ENCODE data around the gene KCNJ6.
A peak's percentile ranks its signal among the peaks of the same experiment; 100 is the strongest.

KCNJ6 gene

DNA sequence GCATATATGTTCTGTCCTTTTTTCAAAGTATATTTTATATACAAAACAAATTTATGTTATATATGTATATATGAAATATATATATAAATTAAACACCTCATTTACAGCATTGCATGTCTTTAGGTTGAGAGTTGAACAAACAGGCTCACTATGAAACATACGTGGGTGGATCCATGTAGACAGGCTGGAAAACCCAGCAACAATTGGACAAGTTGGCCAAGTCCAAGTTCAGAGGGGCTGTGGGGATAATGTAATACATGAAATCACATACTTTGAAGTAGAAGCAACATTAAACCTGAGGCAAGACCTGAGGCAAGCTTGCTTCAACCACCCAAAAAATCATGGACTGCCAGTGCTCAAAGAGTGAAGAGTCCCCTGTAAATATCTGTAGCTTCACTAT lies 39.7 kb downstream of the KCNJ6 start:
- TF ChIP-seq, protein P1, sequence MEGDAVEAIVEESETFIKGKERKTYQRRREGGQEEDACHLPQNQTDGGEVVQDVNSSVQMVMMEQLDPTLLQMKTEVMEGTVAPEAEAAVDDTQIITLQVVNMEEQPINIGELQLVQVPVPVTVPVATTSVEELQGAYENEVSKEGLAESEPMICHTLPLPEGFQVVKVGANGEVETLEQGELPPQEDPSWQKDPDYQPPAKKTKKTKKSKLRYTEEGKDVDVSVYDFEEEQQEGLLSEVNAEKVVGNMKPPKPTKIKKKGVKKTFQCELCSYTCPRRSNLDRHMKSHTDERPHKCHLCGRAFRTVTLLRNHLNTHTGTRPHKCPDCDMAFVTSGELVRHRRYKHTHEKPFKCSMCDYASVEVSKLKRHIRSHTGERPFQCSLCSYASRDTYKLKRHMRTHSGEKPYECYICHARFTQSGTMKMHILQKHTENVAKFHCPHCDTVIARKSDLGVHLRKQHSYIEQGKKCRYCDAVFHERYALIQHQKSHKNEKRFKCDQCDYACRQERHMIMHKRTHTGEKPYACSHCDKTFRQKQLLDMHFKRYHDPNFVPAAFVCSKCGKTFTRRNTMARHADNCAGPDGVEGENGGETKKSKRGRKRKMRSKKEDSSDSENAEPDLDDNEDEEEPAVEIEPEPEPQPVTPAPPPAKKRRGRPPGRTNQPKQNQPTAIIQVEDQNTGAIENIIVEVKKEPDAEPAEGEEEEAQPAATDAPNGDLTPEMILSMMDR (IDR thresholded peaks at IDR 0.05; ENCODE audit: low read depth, low read length), result no peak
- no peak overlapping the region for H3K27ac ChIP-seq
- no peaks in the 10 kb centered on the region for H3K36me3 ChIP-seq
- no peak overlapping the region for H3K4me3 ChIP-seq (ENCODE audit: low read depth, low read length)
- no peaks in the 10 kb centered on the region for H3K9me3 ChIP-seq (ENCODE audit: severe bottlenecking)
- DNase-seq, result no peak
- H3K27me3 ChIP-seq (ENCODE audit: insufficient read depth, low read depth, severe bottlenecking), result no peaks in the 10 kb centered on the region

DNA sequence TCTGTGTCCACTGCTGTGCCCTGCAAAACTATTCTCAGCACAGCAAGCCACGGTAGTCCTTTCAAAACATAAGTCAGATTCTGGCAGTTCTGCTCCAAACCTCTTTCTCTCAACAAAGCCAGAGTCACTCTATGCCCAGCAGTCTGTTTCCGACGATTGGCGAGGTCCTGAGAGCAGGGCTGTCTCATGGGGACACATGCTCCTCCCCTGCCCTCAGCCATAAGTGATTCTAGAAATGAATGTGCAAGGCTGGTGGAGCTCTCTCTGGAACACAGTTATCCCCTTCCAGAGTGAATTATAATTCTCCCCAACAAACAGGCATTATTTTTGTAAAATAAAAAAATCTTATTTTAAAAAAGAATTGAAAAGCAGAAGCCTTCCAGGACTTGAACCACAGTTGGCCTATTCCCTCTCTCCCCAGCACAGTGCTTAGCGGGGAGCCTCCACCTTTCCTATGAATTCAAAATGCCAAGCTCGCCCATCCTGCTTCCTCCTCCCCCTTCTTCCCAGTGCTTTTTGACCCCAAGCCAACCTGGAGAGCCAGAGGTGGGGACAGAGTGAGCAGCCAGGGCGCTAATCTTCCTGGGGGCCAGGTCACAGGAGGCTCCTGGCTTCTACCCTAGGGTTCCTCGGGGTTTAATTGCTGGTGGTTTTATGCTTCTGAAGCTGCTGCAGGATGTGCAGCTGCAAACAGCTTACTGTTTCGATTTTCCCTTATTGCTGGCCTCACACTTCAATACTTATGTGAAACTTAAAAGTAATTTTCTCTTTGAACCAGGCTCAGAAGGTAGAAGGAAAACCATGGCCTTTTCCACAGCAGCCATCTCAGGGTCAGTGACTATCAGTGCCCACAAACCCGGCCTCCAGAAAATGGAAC lies 41.1 kb downstream of the KCNJ6 start:
- TF ChIP-seq, protein P1 (IDR thresholded peaks at IDR 0.05; ENCODE audit: low read depth, low read length), result no peak
- DNase-seq, result no peak
- no peaks in the 10 kb centered on the region for H3K36me3 ChIP-seq
- no peaks in the 10 kb centered on the region for H3K27me3 ChIP-seq (ENCODE audit: insufficient read depth, low read depth, severe bottlenecking)
- no peaks in the 10 kb centered on the region for H3K9me3 ChIP-seq (ENCODE audit: severe bottlenecking)
- H3K4me3 ChIP-seq (ENCODE audit: low read depth, low read length), result no peak overlapping the region
- H3K27ac ChIP-seq, result no peak overlapping the region

DNA sequence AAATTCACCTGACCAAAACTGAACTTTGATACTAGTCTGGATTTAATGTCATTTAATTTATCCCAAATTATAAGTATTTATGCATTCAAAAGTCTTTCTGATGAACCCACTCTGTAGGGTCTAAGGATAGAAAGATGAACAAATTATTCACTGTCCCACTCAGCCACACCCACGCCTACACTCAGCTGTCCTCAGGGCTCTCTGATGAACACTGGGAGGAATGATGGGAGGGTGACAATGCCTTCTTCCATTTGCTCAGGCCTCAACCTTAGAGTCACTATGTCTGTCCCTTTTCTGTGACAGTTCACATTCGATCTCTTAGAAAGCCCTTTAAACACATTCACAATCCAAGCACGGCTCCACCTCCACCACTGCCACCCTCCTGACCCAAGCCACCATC lies 41.8 kb downstream of the KCNJ6 start:
- Histone ChIP-seq H3K27ac (no peak overlapping the region), H3K36me3 (no peaks in the 10 kb centered on the region), H3K4me3 (ENCODE audit: low read depth, low read length) (no peak overlapping the region), H3K27me3 (ENCODE audit: insufficient read depth, low read depth, severe bottlenecking) (no peaks in the 10 kb centered on the region), H3K9me3 (ENCODE audit: severe bottlenecking) (no peaks in the 10 kb centered on the region)
- TF ChIP-seq, protein P1 (IDR thresholded peaks at IDR 0.05; ENCODE audit: low read depth, low read length), result no peak
- DNase-seq, result no peak

DNA sequence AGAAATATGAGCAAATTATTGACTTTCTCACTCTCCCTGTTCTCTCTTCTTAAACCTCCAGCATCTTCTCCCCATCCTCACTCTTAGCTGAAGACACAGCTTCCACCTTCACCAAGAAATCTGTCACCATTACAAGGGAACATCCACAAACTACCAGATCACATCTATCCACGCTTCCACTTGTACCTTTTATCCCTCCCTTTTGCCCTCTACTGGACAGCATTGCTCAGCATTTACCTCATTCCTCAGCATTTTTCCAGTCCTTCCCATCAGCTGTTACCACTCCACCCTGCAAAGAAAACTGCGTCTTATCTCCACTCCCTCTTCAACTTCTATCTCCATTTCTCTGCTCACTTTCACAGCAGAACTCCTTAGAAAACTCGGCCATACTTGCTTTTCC lies 42.6 kb downstream of the KCNJ6 start:
- TF ChIP-seq, protein P1 (IDR thresholded peaks at IDR 0.05; ENCODE audit: low read depth, low read length), result peak; percentile 50

DNA sequence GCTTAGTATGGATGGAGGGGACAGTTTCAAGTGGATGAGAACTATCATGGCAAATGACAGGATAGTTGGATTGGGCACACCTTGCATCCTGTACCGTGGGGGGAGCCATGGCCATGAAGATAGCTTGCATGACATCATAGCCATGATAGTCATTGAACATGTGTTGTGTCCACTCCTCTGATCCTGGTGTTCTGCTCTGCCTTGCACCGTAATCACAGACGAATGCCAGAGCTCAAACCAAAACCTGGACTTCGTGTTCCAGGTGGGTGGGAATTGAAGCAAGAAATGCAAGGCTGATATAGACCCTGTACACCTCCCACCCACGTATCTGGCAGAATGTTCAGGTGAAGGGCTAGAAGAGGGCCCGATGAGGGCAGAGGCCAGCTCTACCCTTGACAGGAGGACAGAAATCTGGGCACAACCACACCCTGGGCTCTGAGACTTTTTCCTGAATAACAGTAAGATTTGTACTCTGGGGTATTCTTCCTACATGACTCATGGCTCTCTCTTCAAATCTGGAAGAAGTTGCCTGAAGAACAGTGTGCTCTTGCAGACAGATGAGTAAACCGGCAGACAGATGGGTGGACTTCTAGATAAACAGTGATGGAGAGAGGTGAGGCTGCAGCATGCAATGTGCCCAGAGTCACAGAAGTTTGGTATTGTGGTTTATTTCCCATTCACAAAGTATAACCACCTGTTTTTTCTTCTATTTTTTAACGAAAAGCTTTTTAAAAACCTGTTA lies 45.0 kb downstream of the KCNJ6 start:
- Histone ChIP-seq H3K27me3 (ENCODE audit: insufficient read depth, low read depth, severe bottlenecking) (no peaks in the 10 kb centered on the region), H3K4me3 (ENCODE audit: low read depth, low read length) (no peak overlapping the region), H3K36me3 (no peaks in the 10 kb centered on the region), H3K27ac (no peak overlapping the region), H3K9me3 (ENCODE audit: severe bottlenecking) (no peaks in the 10 kb centered on the region)
- TF ChIP-seq, protein P1 (IDR thresholded peaks at IDR 0.05; ENCODE audit: low read depth, low read length), result no peak
- no peak for DNase-seq

More for the DNA sequence above, 42.6 kb downstream of the KCNJ6 start:
- Histone ChIP-seq H3K36me3 (no peaks in the 10 kb centered on the region), H3K4me3 (ENCODE audit: low read depth, low read length) (no peak overlapping the region), H3K27ac (no peak overlapping the region), H3K9me3 (ENCODE audit: severe bottlenecking) (no peaks in the 10 kb centered on the region), H3K27me3 (ENCODE audit: insufficient read depth, low read depth, severe bottlenecking) (no peaks in the 10 kb centered on the region)
- no peak for DNase-seq
